ENCODE measurements around the gene SYTL1.
"Not testable (repeated sequence)": the region's sequence is repeated elsewhere in the genome, so short reads cannot be mapped to it uniquely, and the experiment has no call there.

Gene SYTL1

GRCh38 chr1:27372808-27373690 is 31.2 kb downstream of the SYTL1 start:
- Mint-ChIP-seq H3K27me3 (no peaks in the 10 kb centered on the region), H3K36me3 (ENCODE audit: low read depth) (no peaks in the 10 kb centered on the region), H3K27ac (no peak overlapping the region), H3K4me1 (peaks cover 11% of the 10 kb centered on the region), H3K4me3 (no peak overlapping the region), H3K9me3 (no peaks in the 10 kb centered on the region)
- DNase-seq (no peak), ATAC-seq (no peak)

- Mint-ChIP-seq H3K36me3 (ENCODE audit: low read depth) (no peaks in the 10 kb centered on the region), H3K27me3 (no peaks in the 10 kb centered on the region), H3K4me1 (peaks cover 6% of the 10 kb centered on the region), H3K27ac (no peak within 1 kb of the TSS), H3K4me3 (no peak within 1 kb of the TSS), H3K9me3 (no peaks in the 10 kb centered on the region)
- DNase-seq: no peak
- ATAC-seq: no peak
These were observed 32.7 kb downstream of the SYTL1 start, which contains the start of gene FCN3 for GRCh38 chr1:27374362-27375086. Gene FCN3, minus strand, starts transcription at chr1:27374824. Its CDS starts 6 bp downstream, at chr1:27374818.

- ATAC-seq (no peak), DNase-seq (no peak)
- H3K9me3 Mint-ChIP-seq: no peaks in the 10 kb centered on the region
- no peak overlapping the region for H3K4me3 Mint-ChIP-seq
- no peak overlapping the region for H3K27ac Mint-ChIP-seq
- no peaks in the 10 kb centered on the region for H3K36me3 Mint-ChIP-seq (ENCODE audit: low read depth)
- H3K4me1 Mint-ChIP-seq: peaks cover 2% of the 10 kb centered on the region
- no peaks in the 10 kb centered on the region for H3K27me3 Mint-ChIP-seq
These were observed 36.1 kb downstream of the SYTL1 start for GRCh38 chr1:27377760-27378495.

- ATAC-seq (no peak), DNase-seq (no peak)
- H3K4me1 Mint-ChIP-seq: peaks cover 2% of the 10 kb centered on the region
- no peak overlapping the region for H3K4me3 Mint-ChIP-seq
- no peaks in the 10 kb centered on the region for H3K36me3 Mint-ChIP-seq (ENCODE audit: low read depth)
- H3K9me3 Mint-ChIP-seq: no peaks in the 10 kb centered on the region
- no peak overlapping the region for H3K27ac Mint-ChIP-seq
- no peaks in the 10 kb centered on the region for H3K27me3 Mint-ChIP-seq
These were observed 37.8 kb downstream of the SYTL1 start for GRCh38 chr1:27379564-27380122.

- no peak overlapping the region for H3K4me3 Mint-ChIP-seq
- H3K36me3 Mint-ChIP-seq (ENCODE audit: low read depth): no peaks in the 10 kb centered on the region
- DNase-seq: no peak
- H3K4me1 Mint-ChIP-seq: peaks cover 2% of the 10 kb centered on the region
- H3K27ac Mint-ChIP-seq: no peak overlapping the region
- ATAC-seq: no peak
- no peaks in the 10 kb centered on the region for H3K9me3 Mint-ChIP-seq
- no peaks in the 10 kb centered on the region for H3K27me3 Mint-ChIP-seq
These were observed 38.4 kb downstream of the SYTL1 start for GRCh38 chr1:27380224-27380623.

- no peaks in the 10 kb centered on the region for H3K27me3 Mint-ChIP-seq
- DNase-seq: no peak
- peak; percentile 11 for ATAC-seq
- H3K4me1 Mint-ChIP-seq: peaks cover 2% of the 10 kb centered on the region
- H3K4me3 Mint-ChIP-seq: no peak overlapping the region
- no peaks in the 10 kb centered on the region for H3K36me3 Mint-ChIP-seq (ENCODE audit: low read depth)
- H3K27ac Mint-ChIP-seq: no peak overlapping the region
- no peaks in the 10 kb centered on the region for H3K9me3 Mint-ChIP-seq
These were observed 39.2 kb downstream of the SYTL1 start for GRCh38 chr1:27380766-27381733.

- H3K4me3 Mint-ChIP-seq: no peak overlapping the region
- no peaks in the 10 kb centered on the region for H3K27me3 Mint-ChIP-seq
- DNase-seq (no peak), ATAC-seq (no peak)
- H3K9me3 Mint-ChIP-seq: no peaks in the 10 kb centered on the region
- H3K36me3 Mint-ChIP-seq (ENCODE audit: low read depth): no peaks in the 10 kb centered on the region
- H3K27ac Mint-ChIP-seq: no peak overlapping the region
- H3K4me1 Mint-ChIP-seq: peaks cover 2% of the 10 kb centered on the region
These were observed 40.3 kb downstream of the SYTL1 start for GRCh38 chr1:27381969-27382762.

- ATAC-seq (no peak), DNase-seq (peak; percentile 64)
- Mint-ChIP-seq H3K27me3 (no peaks in the 10 kb centered on the region), H3K4me1 (peaks cover 2% of the 10 kb centered on the region), H3K36me3 (ENCODE audit: low read depth) (no peaks in the 10 kb centered on the region), H3K4me3 (no peak within 1 kb of the TSS), H3K27ac (no peak within 1 kb of the TSS), H3K9me3 (no peaks in the 10 kb centered on the region)
These were observed 41.3 kb downstream of the SYTL1 start, which contains the start of gene CD164L2 for GRCh38 chr1:27383039-27383605. Gene CD164L2, minus strand, starts transcription at chr1:27383333. Its CDS starts 94 bp downstream, at chr1:27383239.

- H3K36me3 Mint-ChIP-seq (ENCODE audit: low read depth): no peaks in the 10 kb centered on the region
- no peaks in the 10 kb centered on the region for H3K27me3 Mint-ChIP-seq
- no peak overlapping the region for H3K4me3 Mint-ChIP-seq
- H3K27ac Mint-ChIP-seq: no peak overlapping the region
- no peaks in the 10 kb centered on the region for H3K9me3 Mint-ChIP-seq
- DNase-seq (no peak), ATAC-seq (no peak)
- H3K4me1 Mint-ChIP-seq: peaks cover 2% of the 10 kb centered on the region
These were observed 41.8 kb downstream of the SYTL1 start for GRCh38 chr1:27383661-27384060.

- H3K27ac Mint-ChIP-seq; DNase-seq; H3K9me3 Mint-ChIP-seq; H3K4me3 Mint-ChIP-seq; H3K27me3 Mint-ChIP-seq; H3K4me1 Mint-ChIP-seq; ATAC-seq; H3K36me3 Mint-ChIP-seq (ENCODE audit: low read depth): not testable (repeated sequence)
These were observed 43.0 kb downstream of the SYTL1 start for GRCh38 chr1:27384797-27385196.

GRCh38 chr1:27388337-27389005 is 46.6 kb downstream of the SYTL1 start:
- Mint-ChIP-seq H3K27me3 (no peaks in the 10 kb centered on the region), H3K27ac (peak overlapping the region; percentile 52), H3K4me1 (peaks cover 9% of the 10 kb centered on the region), H3K9me3 (no peaks in the 10 kb centered on the region), H3K4me3 (no peak overlapping the region), H3K36me3 (ENCODE audit: low read depth) (no peaks in the 10 kb centered on the region)
- DNase-seq (peak; percentile 81), ATAC-seq (no peak)

- peaks cover 11% of the 10 kb centered on the region for H3K4me1 Mint-ChIP-seq
- peak; percentile 33 for DNase-seq
- H3K9me3 Mint-ChIP-seq: no peaks in the 10 kb centered on the region
- H3K27me3 Mint-ChIP-seq: no peaks in the 10 kb centered on the region
- H3K36me3 Mint-ChIP-seq (ENCODE audit: low read depth): no peaks in the 10 kb centered on the region
- ATAC-seq: no peak
- H3K4me3 Mint-ChIP-seq: peak overlapping the region; percentile 81
- peak overlapping the region; percentile 88 for H3K27ac Mint-ChIP-seq
These were observed 49.8 kb downstream of the SYTL1 start for GRCh38 chr1:27391511-27392095.

Measured in activated naive CD8-positive, alpha-beta T cell treated with anti-CD3 and anti-CD28 coated beads, Interleukin-2, amount 50 U/mL, for 24 hours (primary cell).